Stimulated activated CD8-positive, alpha-beta memory T cell treated with anti-CD3 and anti-CD28 coated beads, Interleukin-15, amount 100 ng/mL, for 1 hour (primary cell): ENCODE results near the gene DHDH.
"Not testable (repeated sequence)": the region's sequence is repeated elsewhere in the genome, so short reads cannot be mapped to it uniquely, and the experiment has no call there.

Experiments
- DNase-seq: peaks from one replicate; pipeline ENCODE4 v3.0.0-alpha.2; 2020; ENCODE audit warnings: low read depth

DHDH gene

DNA sequence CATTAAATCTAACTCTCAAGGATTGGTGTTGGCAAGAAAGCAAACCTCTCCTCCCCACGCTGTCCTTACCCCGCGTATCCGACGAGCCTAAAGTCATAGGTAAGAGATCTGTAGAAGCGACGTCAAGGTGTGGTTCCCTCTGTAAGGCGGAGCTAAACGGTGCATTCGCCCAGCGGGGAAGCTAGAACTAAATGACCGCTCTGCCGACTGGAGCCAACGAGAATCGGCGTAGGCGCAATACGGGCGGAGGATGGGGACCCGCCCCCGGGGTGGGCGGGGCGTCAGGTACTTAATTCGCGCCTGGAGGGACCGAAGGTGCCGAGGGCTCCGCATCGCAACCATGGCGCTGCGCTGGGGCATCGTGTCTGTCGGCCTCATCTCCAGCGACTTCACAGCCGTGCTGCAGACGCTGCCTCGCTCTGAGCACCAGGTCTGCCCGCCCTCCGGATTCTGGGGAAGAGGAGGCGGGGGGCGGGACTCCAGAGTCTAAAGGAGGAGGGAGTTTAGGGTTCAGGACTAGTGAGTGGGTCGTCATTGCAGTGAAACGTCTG, at the start of gene DHDH:
TSS of gene DHDH (plus strand) at position 318 of the 551 bp plus-strand sequence. CDS start at position 341, 23 bp downstream.
- peak; percentile 68 for DNase-seq

DNA sequence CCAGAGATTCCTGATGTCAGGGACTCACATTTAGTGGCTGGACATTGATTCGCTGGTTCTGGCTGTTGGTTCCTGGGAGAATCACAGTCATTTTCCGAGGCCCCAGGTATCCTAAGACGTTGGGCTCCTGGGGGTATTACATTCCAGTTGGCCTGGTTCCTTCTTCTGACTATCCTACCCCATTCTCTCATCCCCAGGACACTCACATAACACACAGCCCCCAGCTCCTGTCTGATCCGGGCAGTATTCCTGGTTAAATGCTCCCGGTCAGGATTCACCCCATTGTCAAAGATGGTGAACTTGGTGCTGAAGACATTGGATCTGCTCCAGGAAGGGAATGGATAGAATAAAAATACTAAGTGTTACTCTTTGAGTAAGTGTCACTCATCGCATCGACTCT, 49.8 kb upstream of the DHDH start:
- no peak for DNase-seq

DNA sequence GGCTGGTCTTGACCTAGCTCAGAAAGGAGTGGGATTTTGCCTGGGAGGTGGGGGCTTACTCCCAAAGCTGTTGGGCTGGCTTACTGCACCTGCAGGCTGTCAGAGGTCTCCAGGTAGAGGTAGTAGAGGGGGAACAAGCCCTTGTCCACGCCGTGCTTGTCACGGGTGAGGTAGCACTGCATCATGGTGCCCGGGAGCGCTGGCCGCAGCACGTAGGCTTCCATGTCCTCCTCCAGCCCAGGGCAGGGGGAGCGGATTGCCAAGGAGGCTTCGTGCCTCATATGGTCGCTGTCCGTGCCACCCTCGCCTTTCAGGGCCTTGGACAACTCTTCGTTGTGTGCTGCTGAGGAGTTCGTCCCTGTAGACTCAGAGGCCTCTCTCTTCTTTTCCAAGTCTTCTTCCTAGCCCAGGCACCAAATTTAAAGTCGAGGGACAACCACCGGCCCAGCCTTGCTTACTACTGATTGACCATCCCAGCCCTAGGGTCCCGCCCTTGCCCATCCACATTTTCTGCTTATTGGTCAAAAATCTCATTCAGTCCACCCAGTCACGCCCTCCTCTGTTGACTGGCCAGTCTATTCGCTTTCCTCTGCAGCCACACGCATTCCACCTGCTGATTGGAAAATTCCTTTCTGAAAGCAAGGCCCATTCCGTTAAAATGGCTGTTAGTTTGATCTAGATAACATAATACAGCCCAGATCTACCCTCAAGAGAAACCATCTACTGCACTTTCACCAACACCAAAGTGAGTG, 45.5 kb upstream of the DHDH start:
- no peak for DNase-seq

DNA sequence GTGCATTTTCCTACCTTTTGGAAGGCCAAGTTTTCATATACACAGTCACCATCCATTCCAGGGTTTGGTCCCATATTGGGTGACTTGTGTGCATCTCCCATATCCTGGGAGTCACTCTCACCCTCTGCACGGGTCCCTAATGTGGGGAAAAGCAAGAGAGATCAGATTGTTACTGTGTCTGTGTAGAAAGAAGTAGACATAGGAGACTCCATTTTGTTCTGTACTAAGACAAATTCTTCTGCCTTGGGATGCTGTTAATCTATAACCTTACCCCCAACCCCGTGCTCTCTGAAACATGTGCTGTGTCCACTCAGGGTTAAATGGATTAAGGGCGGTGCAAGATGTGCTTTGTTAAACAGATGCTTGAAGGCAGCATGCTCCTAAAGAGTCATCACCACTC, 44.0 kb upstream of the DHDH start:
- DNase-seq, result not testable (repeated sequence)

DNA sequence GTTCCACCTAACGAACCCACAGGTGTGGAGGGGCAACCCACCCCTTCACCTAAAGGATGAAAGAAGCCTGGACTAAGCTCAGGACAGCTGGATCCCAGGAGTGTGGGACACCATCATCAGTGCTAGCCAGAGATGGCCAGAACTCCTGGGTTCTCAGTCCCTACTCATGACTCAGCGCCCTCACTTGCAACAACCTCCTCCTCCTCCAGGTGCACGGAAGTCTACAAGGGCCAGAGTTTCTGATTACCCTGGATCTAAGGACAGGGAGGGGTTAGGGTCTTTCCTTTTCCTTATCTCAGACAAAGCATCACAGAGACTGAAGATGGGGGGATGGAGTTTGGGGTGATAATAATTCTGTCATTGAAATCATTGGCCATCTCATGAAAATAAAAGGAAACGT, 42.9 kb upstream of the DHDH start:
- no peak for DNase-seq

DNA sequence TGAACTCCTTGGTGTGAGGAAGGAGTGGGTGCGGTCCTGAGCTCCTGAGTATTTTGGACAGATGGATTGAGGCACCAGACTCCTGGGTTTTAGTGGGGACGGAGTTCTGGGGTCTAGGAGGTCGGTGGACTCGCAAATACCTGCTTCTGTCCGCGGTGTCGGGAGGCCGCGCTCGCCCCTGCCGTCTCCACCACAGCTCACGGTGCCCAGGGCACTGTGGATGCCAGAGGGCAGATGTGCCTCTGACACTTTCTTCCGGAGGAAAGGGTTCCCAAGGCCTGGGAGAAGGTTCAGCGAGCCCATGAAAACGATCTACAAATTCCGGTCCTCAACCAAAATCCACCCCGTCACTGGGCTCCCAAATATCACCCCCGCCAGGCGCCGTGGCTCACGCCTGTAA, 38.3 kb upstream of the DHDH start:
- no peak for DNase-seq

DNA sequence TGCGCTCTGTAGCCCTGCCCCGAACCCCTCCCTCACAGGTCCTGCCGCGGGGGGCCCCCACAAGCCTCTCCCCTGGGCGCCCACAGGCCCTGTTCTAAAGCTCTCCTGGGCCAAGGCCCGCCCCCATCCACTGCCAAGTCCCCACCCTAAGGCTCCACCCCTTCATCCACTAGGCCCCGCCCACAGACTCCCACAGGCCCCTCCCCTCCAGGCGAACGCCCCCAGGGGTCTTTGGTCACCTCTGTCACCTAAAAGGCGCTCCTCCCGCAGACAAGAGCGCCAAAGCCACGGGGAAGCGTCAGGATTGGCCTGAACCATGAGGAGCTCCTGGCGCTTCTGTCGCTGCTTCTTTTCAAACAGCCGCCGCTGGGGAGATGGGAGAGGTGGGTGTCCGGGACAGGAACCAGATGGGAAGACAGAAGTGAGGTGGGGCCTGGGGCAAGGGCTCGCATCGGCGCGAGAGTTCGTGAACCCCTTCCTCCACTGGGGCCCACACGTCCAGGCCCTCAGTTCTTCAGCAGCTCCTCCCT, 37.2 kb upstream of the DHDH start:
- no peak for DNase-seq

DNA sequence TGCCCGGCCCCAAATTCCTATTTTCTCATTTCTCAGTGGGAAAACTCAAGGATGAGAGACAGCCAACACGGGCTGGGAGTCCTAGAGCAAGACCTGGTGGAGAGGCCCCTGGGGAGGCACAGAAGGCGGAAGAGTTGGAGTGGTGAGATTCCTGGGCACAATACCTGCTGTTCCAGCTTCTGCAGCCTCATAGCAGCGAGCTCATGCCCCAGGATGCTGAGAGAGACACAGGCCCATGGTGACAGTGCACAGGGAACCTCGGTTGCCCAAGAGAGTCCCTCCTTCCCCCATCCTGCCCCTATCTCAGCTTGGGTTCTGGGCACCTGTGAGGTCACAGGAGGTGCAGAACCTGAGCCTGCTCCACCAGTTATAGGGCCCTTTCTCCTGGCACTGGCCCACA, 36.3 kb upstream of the DHDH start:
- no peak for DNase-seq

DNA sequence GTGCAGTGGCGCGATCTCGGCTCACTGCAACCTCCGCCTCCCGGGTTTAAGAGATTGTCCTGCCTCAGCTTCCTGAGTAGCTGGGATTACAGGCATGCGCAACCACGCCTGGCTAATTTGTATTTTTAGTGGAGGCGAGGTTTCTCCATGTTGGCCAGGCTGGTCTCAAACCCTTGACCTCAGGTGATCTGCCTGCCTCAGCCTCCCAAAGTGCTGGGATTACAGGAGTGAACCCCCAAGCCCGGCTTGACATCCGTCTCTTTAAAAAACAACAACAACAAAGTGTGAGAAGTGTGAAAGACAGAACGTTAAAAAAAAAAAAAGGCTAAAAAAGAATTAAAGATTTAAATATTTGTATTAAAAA, 34.1 kb upstream of the DHDH start:
- not testable (repeated sequence) for DNase-seq

DNA sequence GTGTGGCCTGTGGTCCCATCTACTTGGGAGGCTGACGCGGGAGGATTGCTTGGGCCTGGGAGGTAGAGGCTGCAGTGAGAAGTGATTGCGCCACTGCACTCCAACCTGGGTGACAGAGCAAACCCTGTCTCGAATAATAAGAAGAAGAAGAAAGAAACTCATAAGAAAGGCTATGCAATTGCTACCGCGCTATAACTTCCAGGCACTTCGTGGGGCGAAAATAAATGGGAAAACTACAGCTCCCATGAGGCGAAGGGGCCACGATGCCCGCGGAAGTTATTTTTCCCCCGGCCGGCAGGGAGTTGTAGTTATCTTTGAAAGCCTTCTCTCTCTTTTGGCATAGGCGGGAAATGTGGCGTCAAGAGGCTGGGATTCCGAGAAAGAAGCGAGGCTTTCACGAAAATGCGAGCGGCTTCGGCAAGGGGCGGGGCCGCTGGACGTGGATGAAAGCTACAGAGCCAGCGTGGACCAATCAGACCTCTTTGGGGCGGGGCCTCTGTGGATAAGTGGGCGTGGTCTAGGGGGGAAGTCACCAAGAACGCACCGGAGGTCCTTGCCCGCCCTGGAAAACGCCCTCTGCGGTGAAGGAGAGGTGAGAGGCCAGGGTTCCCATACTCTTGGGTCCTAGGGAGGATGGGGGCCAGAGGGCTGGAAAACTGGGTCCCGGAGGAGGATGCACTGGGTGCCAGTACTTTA, 33.6 kb upstream of the DHDH start, which contains the start of gene NUCB1:
TSS of gene NUCB1 (plus strand) at position 532 of the 696 bp plus-strand sequence. CDS start 485 bp downstream, outside the sequence.
- DNase-seq, result peak; percentile 99

DNA sequence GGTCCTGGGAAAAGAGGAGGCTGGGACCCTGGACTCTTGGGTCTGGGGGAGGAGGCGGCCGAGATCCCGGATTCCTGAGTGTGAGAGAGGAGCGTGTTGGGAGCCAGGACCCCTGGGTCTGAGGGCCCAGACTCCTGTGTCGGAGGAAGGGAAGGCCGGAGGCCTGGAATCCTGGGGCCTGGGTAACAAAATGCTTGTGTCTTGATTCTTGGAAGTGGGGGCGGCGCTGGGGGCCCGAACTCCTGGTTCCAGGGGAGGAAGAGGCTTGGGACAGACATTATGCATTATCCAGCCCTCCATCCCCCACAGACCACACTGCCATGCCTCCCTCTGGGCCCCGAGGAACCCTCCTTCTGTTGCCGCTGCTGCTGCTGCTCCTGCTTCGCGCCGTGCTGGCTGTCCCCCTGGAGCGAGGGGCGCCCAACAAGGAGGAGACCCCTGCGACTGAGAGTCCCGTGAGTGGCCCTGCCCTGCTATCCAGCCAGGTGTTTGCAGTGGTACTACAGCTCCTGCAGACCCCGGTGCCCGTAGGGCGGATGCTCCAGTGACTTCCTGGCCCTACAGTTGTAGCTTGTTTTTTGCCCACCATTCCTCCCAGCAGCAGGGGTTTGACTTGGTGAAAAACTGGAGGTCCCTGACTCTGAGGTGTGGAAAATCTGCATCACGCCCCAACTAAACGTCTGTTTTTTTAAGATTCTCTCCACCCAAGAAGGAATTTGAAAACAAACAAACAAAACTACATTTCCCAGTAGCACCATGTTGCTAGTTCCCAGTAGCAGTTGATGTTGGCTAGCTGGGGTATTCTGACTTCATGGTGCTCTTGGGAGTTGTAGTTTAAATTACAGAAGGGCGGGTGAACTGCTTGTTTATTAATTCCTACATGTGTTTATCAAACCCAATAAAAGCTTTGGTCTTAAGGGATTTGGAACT, 32.8 kb upstream of the DHDH start:
- no peak for DNase-seq

DNA sequence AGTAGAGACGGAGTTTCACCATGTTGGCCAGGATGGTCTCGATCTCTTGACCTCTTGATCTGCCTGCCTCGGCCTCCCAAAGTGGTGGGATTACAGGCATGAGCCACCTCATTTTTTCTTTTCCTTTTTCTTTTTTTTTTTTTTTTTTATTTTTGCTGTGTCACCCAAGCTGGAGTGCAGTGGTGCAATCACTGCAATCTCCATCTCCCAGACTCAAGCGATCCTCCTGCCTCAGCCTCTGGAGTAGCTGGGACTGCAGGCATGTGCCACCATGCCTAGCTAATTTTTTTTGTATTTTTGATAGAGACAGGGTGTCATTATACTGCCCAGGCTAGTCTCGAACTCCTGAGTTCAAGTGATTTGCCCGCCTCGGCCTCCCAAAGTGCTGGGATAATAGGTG, 31.2 kb upstream of the DHDH start:
- not testable (repeated sequence) for DNase-seq

DNA sequence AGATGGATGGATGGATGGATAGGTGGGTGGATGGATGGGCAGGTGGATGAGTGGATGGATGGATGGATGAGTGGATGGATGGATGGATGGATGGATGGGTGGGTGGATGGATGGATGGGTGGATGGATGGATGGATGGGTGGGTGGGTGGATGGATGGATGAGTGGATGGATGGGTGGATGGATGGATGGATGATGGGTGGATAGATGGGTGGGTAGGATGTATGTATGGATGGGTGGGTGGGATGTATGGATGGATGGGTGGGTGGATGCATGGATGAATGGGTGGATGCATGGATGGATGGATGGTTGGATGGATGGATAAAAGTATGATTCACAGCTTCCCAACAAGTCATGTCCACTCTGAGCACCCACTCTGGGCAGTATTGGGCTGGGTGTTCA, 29.7 kb upstream of the DHDH start:
- not testable (repeated sequence) for DNase-seq

DNA sequence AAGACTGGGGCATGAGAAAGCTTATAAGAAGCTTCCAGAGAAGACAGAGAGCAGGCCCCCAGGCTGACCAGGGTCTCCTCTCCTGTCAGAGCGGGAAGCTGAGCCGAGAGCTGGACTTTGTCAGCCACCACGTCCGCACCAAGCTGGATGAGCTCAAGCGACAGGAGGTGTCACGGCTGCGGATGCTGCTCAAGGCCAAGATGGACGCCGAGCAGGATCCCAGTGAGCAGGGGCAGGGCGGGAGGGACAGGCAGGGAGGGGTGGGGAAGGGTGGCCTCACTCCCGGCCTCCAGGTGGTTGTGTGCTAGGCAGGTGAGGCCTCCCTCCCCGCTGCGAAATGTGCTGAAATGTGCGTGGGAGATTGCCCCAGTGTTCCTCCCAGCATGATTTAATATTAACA, 27.8 kb upstream of the DHDH start:
- no peak for DNase-seq

DNA sequence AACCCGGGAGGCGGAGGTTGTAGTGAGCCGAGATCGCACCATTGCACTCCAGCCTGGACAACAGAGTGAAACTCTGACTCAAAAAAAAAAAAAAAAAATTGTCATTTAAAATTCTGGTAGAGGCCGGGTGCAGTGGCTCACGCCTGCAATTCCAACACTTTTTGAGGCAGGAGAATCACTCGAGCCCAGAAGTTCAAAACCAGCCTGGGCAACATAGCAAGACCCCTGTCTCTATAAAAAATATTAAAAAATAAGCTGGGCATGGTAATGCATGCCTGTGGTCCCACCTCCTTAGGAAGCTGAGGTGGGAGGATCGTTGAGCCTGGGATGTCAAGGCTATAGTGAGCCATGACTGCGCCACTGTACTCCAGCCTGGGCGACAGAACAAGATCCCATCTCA, 27.2 kb upstream of the DHDH start:
- no peak for DNase-seq

DNA sequence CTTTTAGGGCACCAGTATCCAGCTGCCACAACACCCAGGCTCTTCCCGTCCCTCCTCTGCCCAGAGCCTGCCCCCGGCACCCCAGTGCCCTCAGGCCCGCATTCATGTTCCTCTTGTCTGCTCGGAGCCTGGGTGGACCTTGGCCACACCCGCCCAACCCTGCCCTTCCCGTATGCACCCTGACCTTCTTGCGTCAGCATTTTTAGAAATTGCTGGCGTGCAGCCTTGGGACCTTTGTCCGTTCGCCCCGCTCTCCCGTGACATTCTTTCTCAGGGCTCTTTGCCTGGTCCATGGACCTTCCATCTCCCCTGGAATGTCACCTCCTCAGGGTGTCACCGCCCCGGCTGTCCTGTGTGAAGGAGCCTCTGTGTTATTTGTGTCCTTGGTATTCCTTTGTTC, 25.8 kb upstream of the DHDH start:
- no peak for DNase-seq

DNA sequence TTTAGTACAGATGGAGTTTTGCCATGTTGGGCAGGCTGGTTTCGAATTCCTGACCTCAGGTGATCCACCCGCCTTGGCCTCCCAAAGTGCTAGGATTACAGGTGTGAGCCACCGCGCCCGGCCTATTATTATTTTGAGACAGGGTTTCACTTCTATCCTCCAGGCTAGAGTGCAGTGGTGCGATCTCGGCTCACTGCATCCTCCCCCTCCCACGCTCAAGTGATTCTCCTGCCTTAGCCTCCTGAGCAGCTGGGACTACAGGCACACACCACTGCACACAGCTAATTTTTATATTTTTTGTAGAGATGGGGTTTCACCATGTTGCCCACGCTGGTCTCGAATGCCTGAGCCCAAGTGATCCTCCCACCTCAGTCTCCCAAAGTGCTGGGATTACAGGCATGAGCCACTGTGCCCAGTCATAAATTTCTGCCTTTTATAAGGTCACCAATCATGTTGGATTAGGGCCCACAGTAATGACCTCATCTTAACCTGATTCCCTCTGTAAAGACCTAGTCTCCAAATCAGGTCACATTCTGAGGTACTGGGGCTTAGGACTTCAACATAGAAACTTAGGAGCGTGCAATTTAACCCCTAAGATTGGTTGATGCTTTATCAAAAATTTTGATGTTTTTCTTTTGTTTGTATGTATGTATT, 23.9 kb upstream of the DHDH start:
- DNase-seq, result not testable (repeated sequence)

DNA sequence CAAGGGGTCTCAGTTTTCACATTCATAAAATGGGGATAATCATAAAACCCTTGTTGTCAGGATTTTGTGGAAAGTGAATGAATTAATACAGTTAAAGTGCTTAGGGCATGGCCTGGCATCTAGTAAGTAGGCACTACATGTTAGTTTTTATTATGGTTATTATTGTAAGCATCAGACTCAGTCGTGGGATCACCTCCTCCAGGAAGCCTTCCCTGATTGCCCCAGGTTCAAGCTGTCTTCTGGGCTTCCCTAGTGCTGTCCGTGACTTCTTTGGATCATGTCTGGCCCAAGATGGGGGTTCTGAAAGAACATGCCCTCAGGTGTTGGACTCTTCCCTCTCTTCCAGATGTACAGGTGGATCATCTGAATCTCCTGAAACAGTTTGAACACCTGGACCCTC, 22.7 kb upstream of the DHDH start:
- no peak for DNase-seq

DNA sequence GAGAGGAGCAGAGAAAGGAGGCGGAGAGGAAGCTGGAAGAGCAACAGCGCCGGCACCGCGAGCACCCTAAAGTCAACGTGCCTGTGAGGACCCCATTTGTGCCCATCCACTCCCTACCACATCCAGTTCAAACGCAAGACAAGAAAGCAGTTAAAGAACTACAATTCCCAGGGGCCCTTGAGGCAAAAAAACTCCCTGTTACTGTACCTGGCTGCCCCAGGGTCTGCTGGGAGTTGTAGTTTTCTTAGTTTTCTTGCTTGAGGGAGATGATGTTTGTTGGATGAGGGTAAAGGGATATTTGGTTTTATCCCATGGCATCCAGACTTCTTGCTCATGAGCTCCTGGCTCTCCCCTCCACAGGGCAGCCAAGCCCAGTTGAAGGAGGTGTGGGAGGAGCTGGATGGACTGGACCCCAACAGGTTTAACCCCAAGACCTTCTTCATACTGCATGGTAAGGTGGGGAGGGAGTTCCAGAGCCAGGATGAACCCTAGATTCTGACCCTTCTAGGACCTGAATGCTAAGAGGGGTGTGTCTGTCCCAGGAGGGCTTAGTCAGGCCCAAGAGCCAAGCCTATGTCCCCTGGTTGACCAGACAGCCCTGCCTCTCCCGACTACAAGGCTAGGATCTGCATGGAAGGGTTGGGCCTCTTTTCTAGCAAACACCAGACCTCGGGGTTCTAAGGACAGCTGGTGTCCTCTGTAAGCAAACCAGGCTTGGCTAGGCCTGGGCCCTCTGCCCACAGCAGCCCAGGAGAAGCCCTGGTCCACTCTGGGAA, 20.2 kb upstream of the DHDH start:
- DNase-seq, result no peak

DNA sequence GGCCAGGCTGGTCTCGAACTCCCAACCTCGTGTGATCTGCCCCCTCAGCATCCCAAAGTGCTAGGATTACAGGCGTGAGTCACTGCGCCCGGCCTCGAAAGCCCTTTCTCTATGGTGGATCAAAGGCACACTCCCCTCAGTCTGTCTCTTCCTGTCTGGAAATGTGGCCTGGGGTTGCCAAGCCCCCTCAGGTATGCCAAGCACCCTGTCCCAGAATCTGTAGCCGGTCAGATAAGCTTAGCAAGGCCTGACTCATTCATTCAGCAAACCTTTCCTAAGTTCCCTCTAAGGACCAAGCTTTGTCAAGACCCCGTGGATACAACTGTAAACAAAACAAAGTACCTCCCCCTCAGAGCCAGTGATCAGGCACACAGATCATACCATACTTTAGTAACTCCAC, 19.3 kb upstream of the DHDH start:
- no peak for DNase-seq

DNA sequence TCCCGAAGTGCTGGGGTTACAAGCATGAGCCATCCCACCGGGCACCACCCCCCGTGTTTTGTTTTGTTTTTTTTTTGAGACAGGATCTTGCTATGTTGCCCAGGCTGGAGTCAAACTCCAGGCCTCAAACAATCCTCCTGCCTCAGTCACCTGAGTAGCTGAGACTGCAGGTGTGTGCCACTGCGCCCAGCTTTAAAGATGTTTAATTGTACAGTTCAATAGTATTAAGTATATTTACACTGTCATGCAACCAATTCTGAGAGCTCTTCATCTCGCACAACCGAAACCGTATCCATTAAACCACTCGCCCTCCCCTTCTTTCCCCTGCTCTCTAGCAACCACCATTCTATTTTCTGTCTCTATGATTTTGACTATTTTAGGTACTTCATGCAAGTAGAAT, 17.7 kb upstream of the DHDH start:
- no peak for DNase-seq
